Parathyroid adenoma (tissue), 2 donors: ENCODE results near the gene TRPV5.

ENCODE experiments used
- H2AFZ ChIP-seq: fragments of 300-600 bp; sonication (generic); one replicate; pipeline ENCODE4 v1.7.0; 2017; ENCODE audit warnings: antibody characterized with exemption, mild to moderate bottlenecking
- H3K27ac ChIP-seq: fragments of 300-600 bp; sonication (generic); one replicate; pipeline ENCODE4 v1.7.0; 2017
- H3K27me3 ChIP-seq: fragments of 300-600 bp; sonication (generic); one replicate; pipeline ENCODE4 v1.7.0; 2017; ENCODE audit warnings: low read length; ENCODE audit not compliant: control insufficient read depth, insufficient read depth
- H3K36me3 ChIP-seq: fragments of 300-600 bp; sonication (generic); one replicate; pipeline ENCODE4 v1.7.0; 2017; ENCODE audit warnings: low read length; ENCODE audit not compliant: control insufficient read depth, insufficient read depth
- H3K4me1 ChIP-seq: fragments of 300-600 bp; sonication (generic); one replicate; pipeline ENCODE4 v1.7.0; 2017; ENCODE audit warnings: control low read depth
- H3K4me2 ChIP-seq: fragments of 300-600 bp; sonication (generic); one replicate; pipeline ENCODE4 v1.7.0; 2017; ENCODE audit warnings: low read length
- H3K4me3 ChIP-seq: fragments of 300-600 bp; sonication (generic); one replicate; pipeline ENCODE4 v1.7.0; 2017; ENCODE audit warnings: low read depth, low read length
- H3K79me2 ChIP-seq: fragments of 300-600 bp; sonication (generic); one replicate; pipeline ENCODE4 v1.7.0; 2017; ENCODE audit warnings: control low read depth
- H3K9ac ChIP-seq: fragments of 300-600 bp; sonication (generic); one replicate; pipeline ENCODE4 v1.7.0; 2017; ENCODE audit warnings: mild to moderate bottlenecking
- H3K9me3 ChIP-seq: fragments of 300-600 bp; sonication (generic); one replicate; pipeline ENCODE4 v1.7.0; 2017; ENCODE audit warnings: low read length; ENCODE audit not compliant: control insufficient read depth
- CTCF ChIP-seq: fragments of 300-600 bp; sonication (generic); IDR thresholded peaks from one replicate; pipeline ENCODE4 v1.7.0; 2017; ENCODE audit warnings: antibody characterized with exemption, mild to moderate bottlenecking
- donor health status: primary hyperparathyroidism.

Gene TRPV5

GRCh38 chr7:142908921-142909890 lies 24.3 kb downstream of the TRPV5 start:
- no peaks in the 10 kb centered on the region for H3K79me2 ChIP-seq
- H3K9ac ChIP-seq: no peak overlapping the region
- H3K36me3 ChIP-seq: no peaks in the 10 kb centered on the region
- H3K4me1 ChIP-seq: no peaks in the 10 kb centered on the region
- TF ChIP-seq CTCF: peak; percentile 58
- no peaks in the 10 kb centered on the region for H3K9me3 ChIP-seq
- H3K4me3 ChIP-seq: no peak overlapping the region
- no peak overlapping the region for H3K27ac ChIP-seq
- H3K4me2 ChIP-seq: no peak overlapping the region
- no peaks in the 10 kb centered on the region for H3K27me3 ChIP-seq
- no peak overlapping the region for H2AFZ ChIP-seq

DNA sequence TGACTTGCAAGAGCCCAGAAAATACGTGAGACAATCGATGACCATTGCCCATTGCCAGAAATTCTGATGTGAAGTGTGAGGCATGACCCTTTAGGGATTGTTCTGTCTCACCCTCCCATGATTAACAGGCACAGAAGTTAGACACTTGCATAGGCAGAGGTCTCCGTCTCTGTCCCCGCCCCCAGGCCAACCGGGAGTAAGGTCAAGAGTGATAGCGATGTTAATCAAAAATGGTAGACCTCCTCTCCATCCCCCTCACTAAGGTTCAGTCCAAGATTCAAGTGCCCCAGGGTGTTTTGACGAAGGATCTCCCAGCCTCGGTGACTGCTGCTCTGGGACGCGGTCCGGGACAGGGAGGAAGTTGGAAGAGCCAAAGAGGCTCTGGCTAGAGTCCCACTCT lies 25.3 kb downstream of the TRPV5 start:
- Histone ChIP-seq H3K4me1 (no peaks in the 10 kb centered on the region), H3K9ac (no peak overlapping the region), H3K9me3 (no peaks in the 10 kb centered on the region), H3K27me3 (no peaks in the 10 kb centered on the region), H3K4me3 (no peak overlapping the region), H3K36me3 (no peaks in the 10 kb centered on the region), H3K79me2 (no peaks in the 10 kb centered on the region), H2AFZ (no peak overlapping the region), H3K4me2 (no peak overlapping the region), H3K27ac (no peak overlapping the region)
- no peak for TF ChIP-seq CTCF

- Histone ChIP-seq H3K4me2 (no peak overlapping the region), H3K27ac (no peak overlapping the region), H3K9me3 (no peaks in the 10 kb centered on the region), H2AFZ (no peak overlapping the region), H3K79me2 (no peaks in the 10 kb centered on the region), H3K27me3 (no peaks in the 10 kb centered on the region), H3K4me1 (no peaks in the 10 kb centered on the region), H3K36me3 (no peaks in the 10 kb centered on the region), H3K9ac (no peak overlapping the region), H3K4me3 (no peak overlapping the region)
- TF ChIP-seq CTCF: no peak
These were observed 26.9 kb downstream of the TRPV5 start for GRCh38 chr7:142906643-142907042.

GRCh38 chr7:142905759-142906158 lies 27.8 kb downstream of the TRPV5 start:
- Histone ChIP-seq H2AFZ (no peak overlapping the region), H3K27me3 (no peaks in the 10 kb centered on the region), H3K36me3 (no peaks in the 10 kb centered on the region), H3K4me3 (no peak overlapping the region), H3K4me2 (no peak overlapping the region), H3K9ac (no peak overlapping the region), H3K27ac (no peak overlapping the region), H3K4me1 (no peaks in the 10 kb centered on the region), H3K9me3 (no peaks in the 10 kb centered on the region), H3K79me2 (no peaks in the 10 kb centered on the region)
- TF ChIP-seq CTCF: no peak

DNA sequence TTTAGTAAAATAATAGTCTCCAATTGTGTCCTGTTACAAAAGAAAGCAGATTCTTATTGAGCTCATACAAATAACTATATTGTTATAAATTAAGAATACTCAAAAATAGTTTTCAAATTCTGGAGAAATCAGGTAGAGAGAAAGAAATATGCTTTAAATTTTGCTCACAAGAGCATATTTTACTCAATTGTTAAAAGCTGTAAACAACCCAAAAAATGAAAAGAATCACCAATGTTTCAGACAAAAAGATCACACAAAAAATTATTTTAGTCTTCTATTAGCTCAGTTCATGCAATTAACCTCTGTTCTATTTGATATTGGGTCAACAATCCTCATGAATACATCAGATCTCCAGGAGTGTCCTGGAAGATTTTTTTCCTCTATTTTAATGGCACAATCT lies 29.4 kb downstream of the TRPV5 start:
- H3K27me3 ChIP-seq: no peaks in the 10 kb centered on the region
- H2AFZ ChIP-seq: no peak overlapping the region
- no peaks in the 10 kb centered on the region for H3K36me3 ChIP-seq
- no peak overlapping the region for H3K9ac ChIP-seq
- no peaks in the 10 kb centered on the region for H3K79me2 ChIP-seq
- no peaks in the 10 kb centered on the region for H3K4me1 ChIP-seq
- TF ChIP-seq CTCF: no peak
- no peak overlapping the region for H3K4me2 ChIP-seq
- H3K27ac ChIP-seq: no peak overlapping the region
- H3K4me3 ChIP-seq: no peak overlapping the region
- no peaks in the 10 kb centered on the region for H3K9me3 ChIP-seq
